Kidney epithelial cell (primary cell): ENCODE results near the gene SNX32. TPM values are rescaled to one million over a fixed set of nuclear protein-coding genes. Genes with fewer than 3 reads are reported as not detected.
A peak's percentile ranks its signal among the peaks of the same experiment; 100 is the strongest.

ENCODE experiments used
- DNase-seq: peaks from one replicate; pipeline ENCODE4 v3.0.0-alpha.2; 2010; ENCODE audit warnings: low read depth
- H3K27me3 ChIP-seq: 2 replicates; pipeline ENCODE4 v1.6.0; 2011; ENCODE audit warnings: low read length; ENCODE audit not compliant: control insufficient read depth, insufficient read depth
- H3K36me3 ChIP-seq: 2 replicates; pipeline ENCODE4 v1.5.1; 2011; ENCODE audit warnings: low read length; ENCODE audit not compliant: control insufficient read depth, insufficient read depth
- H3K4me3 ChIP-seq: 2 replicates; pipeline ENCODE4 v1.5.1; 2011; ENCODE audit warnings: low read depth, mild to moderate bottlenecking, control low read depth, low read length
- CTCF ChIP-seq: IDR thresholded peaks from 2 replicates; pipeline ENCODE4 v1.5.1; 2011; ENCODE audit warnings: mild to moderate bottlenecking, moderate library complexity, low read length, control low read depth, inconsistent platforms; ENCODE audit not compliant: insufficient read depth, poor library complexity, severe bottlenecking
- total RNA-seq: library from RNA; depleted of rRNA; stranded (reverse); fragments of >200 nt; gene quantifications from 2 replicates; pipeline ENCODE4 v1.2.3, GENCODE V29; 2015

SNX32 gene
- total RNA-seq, 1 donor from 2014 or later, result 1.9 TPM

DNA sequence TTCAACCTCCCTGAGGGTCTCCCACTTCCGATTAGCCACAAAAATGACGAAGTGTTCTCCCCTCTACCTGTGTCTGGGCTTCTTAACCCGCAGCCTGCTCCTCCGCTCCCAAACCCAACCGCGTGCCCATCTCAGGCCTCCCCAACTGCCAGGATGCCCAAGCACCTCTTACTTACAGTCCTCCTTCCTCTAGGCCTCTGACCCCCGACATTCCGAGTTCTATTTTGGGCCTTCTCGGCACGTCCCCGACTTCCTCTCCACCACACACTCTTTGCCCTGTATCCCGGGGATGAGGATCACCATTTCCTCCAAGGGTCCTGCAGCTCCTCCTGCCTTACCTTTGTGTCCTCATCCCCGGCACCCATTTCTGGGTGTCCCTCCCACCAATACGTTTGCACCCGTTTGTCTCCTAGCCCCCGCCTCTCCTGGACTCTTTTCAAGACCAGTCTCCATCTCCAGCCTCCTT, 26.1 kb downstream of the SNX32 start:
- H3K4me3 ChIP-seq, result peak overlapping the region; percentile 64
- no peaks in the 10 kb centered on the region for H3K27me3 ChIP-seq
- H3K36me3 ChIP-seq, result peaks cover 2% of the 10 kb centered on the region
- no peak for DNase-seq
- no peak for TF ChIP-seq CTCF

GRCh38 chr11:65860278-65861164, 26.8 kb downstream of the SNX32 start, which contains the start of gene MUS81:
TSS of gene MUS81 (plus strand) at chr11:65860433. CDS start at chr11:65860754, 321 bp downstream.
- DNase-seq, result peak; percentile 89
- H3K36me3 ChIP-seq, result peaks cover 3% of the 10 kb centered on the region
- peak; percentile 92 for TF ChIP-seq CTCF
- peak within 1 kb of the TSS; percentile 64 for H3K4me3 ChIP-seq
- H3K27me3 ChIP-seq, result no peaks in the 10 kb centered on the region

GRCh38 chr11:65861165-65861505, 27.4 kb downstream of the SNX32 start:
- TF ChIP-seq CTCF, result no peak
- H3K4me3 ChIP-seq, result peak overlapping the region; percentile 64
- no peak for DNase-seq
- H3K36me3 ChIP-seq, result peaks cover 1% of the 10 kb centered on the region
- H3K27me3 ChIP-seq, result no peaks in the 10 kb centered on the region

GRCh38 chr11:65861533-65862183, 27.9 kb downstream of the SNX32 start:
- no peak for TF ChIP-seq CTCF
- Histone ChIP-seq H3K4me3 (peak overlapping the region; percentile 64), H3K27me3 (no peaks in the 10 kb centered on the region), H3K36me3 (peaks cover 1% of the 10 kb centered on the region)
- DNase-seq, result no peak

GRCh38 chr11:65862191-65862735, 28.5 kb downstream of the SNX32 start:
- Histone ChIP-seq H3K36me3 (peaks cover 2% of the 10 kb centered on the region), H3K27me3 (no peaks in the 10 kb centered on the region), H3K4me3 (no peak overlapping the region)
- no peak for DNase-seq
- TF ChIP-seq CTCF, result no peak
